Right lobe of liver (tissue), 6 donors: ENCODE data around the gene THPO. TPM values are rescaled to one million over a fixed set of nuclear protein-coding genes. Genes with fewer than 3 reads are reported as not detected.
A peak's percentile ranks its signal among the peaks of the same experiment; 100 is the strongest.

Experiments
- ATAC-seq, 4 donors: fragments of 200-7000 bp; cut with Tn5 transposase; one replicate each; pipeline ENCODE4 v1.9.1; 2020; ENCODE audit warnings: mild to moderate bottlenecking in 4 of 4, moderate library complexity in 4 of 4
- DNase-seq, 3 donors: peaks; one replicate each; pipeline ENCODE4 v3.0.0-alpha.2; 2020
- H3K27ac ChIP-seq, 3 donors: fragments of 200-600 bp; one replicate each; pipeline ENCODE4 v1.8.0; 2022
- H3K27me3 ChIP-seq, 2 donors: fragments of 200-600 bp; one replicate each; pipeline ENCODE4 v1.8.0; 2022
- H3K36me3 ChIP-seq, 4 donors: fragments of 200-600 bp; sonication (generic) in 1 of 4; one replicate each; pipeline versions ENCODE4 v1.5.1 to v1.8.0; 2017 to 2022; ENCODE audit warnings: control low read depth in 1 of 4
- H3K4me1 ChIP-seq, 4 donors: fragments of 200-600 bp; sonication (generic) in 1 of 4; one replicate each; pipeline versions ENCODE4 v1.5.1 to v1.8.0; 2017 to 2022; ENCODE audit warnings: control low read depth in 1 of 4
- H3K4me3 ChIP-seq, 3 donors: fragments of 200-600 bp; one replicate each; pipeline ENCODE4 v1.8.0; 2022
- H3K9me3 ChIP-seq, 4 donors: fragments of 200-600 bp; sonication (generic) in 1 of 4; one replicate each; pipeline versions ENCODE4 v1.5.1 to v1.8.0; 2017 to 2022; ENCODE audit warnings: control low read depth in 1 of 4
- CTCF ChIP-seq, 4 donors: fragments of 200-600 bp in 3 of 4; fragments of 450-650 bp in 1 of 4; IDR thresholded peaks; one replicate each; pipeline versions ENCODE4 v1.5.1 to v1.8.0; 2016 to 2022; ENCODE audit warnings: antibody characterized with exemption in 4 of 4, mild to moderate bottlenecking in 2 of 4
- POLR2A ChIP-seq: fragments of 450-650 bp; IDR thresholded peaks from one replicate; pipeline ENCODE4 v1.6.1; 2017; ENCODE audit warnings: antibody characterized with exemption, mild to moderate bottlenecking
- WGBS: methylation state at CpG from one replicate; pipeline ENCODE4 v1.1.6; 2018; ENCODE audit warnings: low coverage, low lambda C conversion rate; ENCODE audit not compliant: insufficient coverage; ENCODE audit errors: missing lambda C conversion rate; 5-methylcytosine and 5-hydroxymethylcytosine counted together
- intact Hi-C, 2 donors: fragments of 100-400 bp; cut with DNase I; formaldehyde crosslinking; loops; one replicate each; pipeline versions ENCODE4 v1.11.2 to v1.14.1; 2022
- long read RNA-seq: library from polyadenylated mRNA; unstranded; transcript quantifications from one replicate; pipeline ENCODE4 v2.0.0, GENCODE V29; 2019
- total RNA-seq, 6 experiments: library from RNA; depleted of rRNA in 2 of 6; stranded (reverse); fragments of >200 nt in 2 of 6; fragmentation: NEBNext Ultra II Directional in 3 of 6; extraction: Animal tissue kit (Norgen Biotek cat#: 25700) in 3 of 6; gene quantifications; one replicate each; pipeline versions ENCODE4 v1.1.0 to v1.2.4, GENCODE V29; 2016 to 2023
- donor health status: DM: no; HTN: yes; CAD: no.
- donor health status: DM: no; HTN: no; CAD: no.
- donor health status: DM: no; HTN: no; CAD: no.
- donor health status: DM: no; HTN: yes; CAD: no.
- donor health status: DM: no; HTN: yes; CAD: no.

The THPO gene
- total RNA-seq = 10 to 100 TPM in 3 of 6 experiments, 1 to 10 TPM in 3; 8.2 to 12.1 (median 10.5) TPM
- long read RNA-seq, partial matches to known transcripts = 0 of 1 reads
- long read RNA-seq, other reads (novel, unspliced or antisense) = 1 of 1 reads

- H3K27ac ChIP-seq = peak within 1 kb of the TSS; percentile 82 to 96 (median 91)
- H3K36me3 ChIP-seq = peaks cover 0 to 26% (median 11%) of the 10 kb centered on the region in 4 donors
- WGBS = 31% methylated on average over 7 of the region's 7 CpGs
- intact Hi-C loops = loop anchor here (10.0 kb wide), 2 partner anchors 87 to 137 kb away; no protein-coding TSS in a partner anchor
- DNase-seq (peak; percentile 89 to 95 (median 93)), ATAC-seq (peak; percentile 83 to 91 (median 88))
- peaks cover 0 to 16% (median 0%) of the 10 kb centered on the region in 4 donors for H3K4me1 ChIP-seq
- TF ChIP-seq POLR2A (peak; percentile 88), CTCF (IDR thresholded peaks at IDR 0.05) (no peak)
- H3K4me3 ChIP-seq = peak within 1 kb of the TSS; percentile 47 to 70 (median 63)
- no peaks in the 10 kb centered on the region for H3K27me3 ChIP-seq
- H3K9me3 ChIP-seq = no peaks in the 10 kb centered on the region
Measured at GRCh38 chr3:184377882-184378445, at the start of gene THPO. Gene THPO, minus strand, starts transcription at chr3:184378207. Its CDS starts 1,948 bp downstream, at chr3:184376259.

GRCh38 chr3:184426691-184427141 is 48.7 kb upstream of the THPO start:
- TF ChIP-seq CTCF (IDR thresholded peaks at IDR 0.05) = no peak
- intact Hi-C loops = no loop called here
- Histone ChIP-seq H3K4me3 (no peak overlapping the region), H3K4me1 (no peaks in the 10 kb centered on the region), H3K9me3 (no peaks in the 10 kb centered on the region), H3K27ac (no peak overlapping the region), H3K27me3 (no peaks in the 10 kb centered on the region), H3K36me3 (no peaks in the 10 kb centered on the region)
- ATAC-seq (peak in 1 of 4 donors; percentile 62), DNase-seq (peak in 1 of 3 donors; percentile 31)
- WGBS = 91% methylated on average over 4 of the region's 12 CpGs

DNA sequence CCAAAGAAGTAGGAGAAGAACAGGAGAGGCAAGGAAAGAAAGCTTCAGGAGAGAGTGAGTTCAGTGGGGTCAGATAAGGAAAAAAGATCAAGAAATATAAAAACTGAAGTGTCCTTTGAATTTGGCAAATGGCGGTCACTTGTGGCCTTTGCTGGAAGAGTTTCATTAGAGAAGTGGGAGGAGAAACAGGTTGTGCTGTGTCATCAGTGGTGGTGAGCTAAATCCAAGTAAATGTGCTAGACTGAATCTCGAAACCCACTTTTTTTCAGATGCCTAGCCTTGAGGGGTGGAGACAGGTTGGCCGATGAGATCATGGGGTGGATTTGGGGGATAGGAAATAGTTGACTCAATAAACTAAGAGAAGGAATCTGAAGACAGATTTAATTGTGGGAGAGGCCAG is 45.6 kb upstream of the THPO start:
- ATAC-seq (no peak), DNase-seq (peak in 1 of 3 donors; percentile 11)
- intact Hi-C loops = no loop called here
- WGBS = 65% methylated on average over 3 of the region's 3 CpGs
- TF ChIP-seq POLR2A = no peak
- no peak for TF ChIP-seq CTCF (IDR thresholded peaks at IDR 0.05)
- Histone ChIP-seq H3K27me3 (no peaks in the 10 kb centered on the region), H3K4me3 (no peak overlapping the region), H3K36me3 (no peaks in the 10 kb centered on the region), H3K4me1 (no peaks in the 10 kb centered on the region), H3K9me3 (no peaks in the 10 kb centered on the region), H3K27ac (no peak overlapping the region)

DNA sequence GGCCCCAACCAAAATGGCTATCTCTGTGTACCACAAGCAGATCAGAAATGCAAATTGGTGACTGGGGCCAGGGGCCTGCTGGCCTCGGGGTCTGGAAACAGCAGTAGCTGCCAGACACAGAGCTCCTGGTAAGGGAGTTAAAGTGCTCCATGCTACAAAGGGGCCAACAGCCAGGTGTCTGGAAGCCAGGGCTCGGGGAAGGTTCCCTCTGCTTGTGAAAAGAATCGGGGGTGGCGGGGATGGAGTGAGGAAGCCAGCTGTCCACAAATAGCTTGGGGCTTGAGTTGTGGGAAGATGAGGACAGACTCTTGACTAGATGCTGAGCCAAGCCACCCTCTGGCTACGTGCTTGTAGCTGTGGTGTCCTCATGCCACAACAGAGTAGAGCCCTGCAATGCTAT is 41.2 kb upstream of the THPO start:
- no peaks in the 10 kb centered on the region for H3K27me3 ChIP-seq
- intact Hi-C loops = no loop called here
- H3K9me3 ChIP-seq = no peaks in the 10 kb centered on the region
- DNase-seq (no peak), ATAC-seq (no peak)
- no peak overlapping the region for H3K27ac ChIP-seq
- no peak overlapping the region for H3K4me3 ChIP-seq
- 33% methylated on average over 1 of the region's 5 CpGs for WGBS
- no peaks in the 10 kb centered on the region for H3K36me3 ChIP-seq
- TF ChIP-seq POLR2A = no peak
- TF ChIP-seq CTCF (IDR thresholded peaks at IDR 0.05) = no peak
- H3K4me1 ChIP-seq = peaks cover 0 to 5% (median 2%) of the 10 kb centered on the region in 4 donors
